NCI-H748 treated with DMSO at 0.1 percent for 48 hours (cell line): Measurements from ENCODE around the gene GPR55.

Experiments
- DNase-seq: peaks from one replicate; lab custom pipeline; 2025; lab: John Stamatoyannopoulos, UW

The GPR55 gene

GRCh38 chr2:230866756-230867523 lies 58.1 kb downstream of the GPR55 start:
- DNase-seq = no peak

GRCh38 chr2:230865766-230866755 lies 59.0 kb downstream of the GPR55 start:
- no peak for DNase-seq

GRCh38 chr2:230865307-230865765 lies 59.7 kb downstream of the GPR55 start:
- no peak for DNase-seq

- peak; percentile 42 for DNase-seq
These were observed 60.3 kb downstream of the GPR55 start, which contains the start of gene ITM2C for GRCh38 chr2:230864605-230865306. TSS of gene ITM2C (plus strand) at chr2:230864942. CDS start at chr2:230865026, 84 bp downstream.

GRCh38 chr2:230864122-230864604 lies 60.9 kb downstream of the GPR55 start:
- no peak for DNase-seq

GRCh38 chr2:230863442-230864121 lies 61.5 kb downstream of the GPR55 start:
- no peak for DNase-seq

- DNase-seq = no peak
These were observed 62.0 kb downstream of the GPR55 start for GRCh38 chr2:230863031-230863430.

GRCh38 chr2:230862292-230862691 lies 62.8 kb downstream of the GPR55 start:
- DNase-seq = no peak

- DNase-seq = no peak
These were observed 63.3 kb downstream of the GPR55 start for GRCh38 chr2:230861552-230862255.
